HG03025 (cell line): ENCODE data around the gene MTHFD1L.
"Not testable (repeated sequence)": the region's sequence is repeated elsewhere in the genome, so short reads cannot be mapped to it uniquely, and the experiment has no call there.

Experiments used
- ATAC-seq: cut with Tn5 transposase; IDR thresholded peaks from one replicate; pipeline ENCODE4 v1.9.1; 2021; ENCODE audit warnings: mild to moderate bottlenecking, moderate library complexity; ENCODE audit not compliant: unreplicated experiment, low FRiP score

The MTHFD1L gene

DNA sequence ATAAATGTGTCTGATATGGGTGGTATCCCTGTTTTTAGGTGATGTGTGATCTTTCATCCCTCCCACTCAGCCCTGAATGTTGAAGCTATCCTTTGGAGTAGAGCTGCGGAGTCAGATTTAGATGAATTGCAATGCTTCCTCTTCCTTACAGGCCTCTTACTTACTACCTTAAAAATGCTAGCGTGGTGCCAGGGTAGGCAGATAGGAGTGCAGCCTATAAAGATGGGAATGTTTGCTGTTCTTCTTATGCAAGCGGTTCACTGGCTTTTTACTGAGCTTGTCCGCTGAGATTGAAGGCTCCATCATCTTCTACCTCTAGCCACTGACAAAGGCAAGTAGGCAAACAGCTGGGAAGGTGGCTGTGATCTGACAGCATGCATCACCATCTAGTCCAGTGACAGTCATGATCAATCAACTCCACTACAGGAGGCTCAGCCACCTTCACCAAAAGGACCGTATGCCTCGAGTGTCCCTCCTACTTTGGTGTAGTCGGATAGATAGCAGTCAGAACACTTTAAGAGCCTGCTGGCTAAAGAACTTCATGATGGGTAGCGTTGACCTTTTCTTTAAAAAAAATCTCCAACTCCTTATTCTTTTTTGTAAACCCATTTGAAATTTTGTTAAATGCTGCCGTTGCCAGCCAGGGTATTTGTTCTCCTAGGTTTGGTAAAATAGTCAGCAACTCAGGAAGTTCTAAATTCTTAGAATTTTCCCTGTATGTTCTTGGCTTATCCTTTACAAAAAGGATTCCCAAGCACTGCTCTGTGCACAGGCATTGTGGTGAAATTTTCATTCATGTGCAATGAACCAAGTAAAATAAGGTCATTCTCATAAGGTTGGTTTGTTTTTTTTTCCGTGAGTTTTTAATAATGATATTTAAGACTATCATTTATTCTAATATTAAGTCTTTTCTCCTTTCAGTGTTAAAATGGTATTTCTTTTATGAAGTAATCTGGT lies 169.6 kb downstream of the MTHFD1L start:
- no peak for ATAC-seq

DNA sequence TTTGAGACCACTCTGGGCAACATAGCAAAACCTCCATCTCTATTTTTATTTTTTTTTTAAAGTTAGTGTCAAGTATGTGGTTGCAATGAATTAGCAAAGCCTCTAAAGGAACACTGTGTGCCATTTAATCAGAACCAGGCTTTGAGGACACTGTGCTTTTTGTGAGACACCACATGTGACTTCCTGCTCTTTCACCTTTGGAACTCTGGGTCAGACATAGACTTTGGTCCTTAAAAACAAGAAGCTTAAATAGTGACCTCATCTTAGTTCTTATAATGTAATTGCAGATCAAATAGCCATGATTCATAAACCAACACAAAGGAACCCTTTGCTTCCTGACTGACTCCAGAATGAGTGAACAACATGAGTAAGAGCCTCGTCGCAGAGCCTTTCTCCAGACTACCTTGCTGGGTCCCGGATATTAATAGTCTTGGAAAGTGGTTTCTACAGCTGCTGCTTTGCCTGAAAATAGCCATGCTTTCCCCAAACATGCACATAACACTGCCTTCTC lies 170.8 kb downstream of the MTHFD1L start:
- not testable (repeated sequence) for ATAC-seq

DNA sequence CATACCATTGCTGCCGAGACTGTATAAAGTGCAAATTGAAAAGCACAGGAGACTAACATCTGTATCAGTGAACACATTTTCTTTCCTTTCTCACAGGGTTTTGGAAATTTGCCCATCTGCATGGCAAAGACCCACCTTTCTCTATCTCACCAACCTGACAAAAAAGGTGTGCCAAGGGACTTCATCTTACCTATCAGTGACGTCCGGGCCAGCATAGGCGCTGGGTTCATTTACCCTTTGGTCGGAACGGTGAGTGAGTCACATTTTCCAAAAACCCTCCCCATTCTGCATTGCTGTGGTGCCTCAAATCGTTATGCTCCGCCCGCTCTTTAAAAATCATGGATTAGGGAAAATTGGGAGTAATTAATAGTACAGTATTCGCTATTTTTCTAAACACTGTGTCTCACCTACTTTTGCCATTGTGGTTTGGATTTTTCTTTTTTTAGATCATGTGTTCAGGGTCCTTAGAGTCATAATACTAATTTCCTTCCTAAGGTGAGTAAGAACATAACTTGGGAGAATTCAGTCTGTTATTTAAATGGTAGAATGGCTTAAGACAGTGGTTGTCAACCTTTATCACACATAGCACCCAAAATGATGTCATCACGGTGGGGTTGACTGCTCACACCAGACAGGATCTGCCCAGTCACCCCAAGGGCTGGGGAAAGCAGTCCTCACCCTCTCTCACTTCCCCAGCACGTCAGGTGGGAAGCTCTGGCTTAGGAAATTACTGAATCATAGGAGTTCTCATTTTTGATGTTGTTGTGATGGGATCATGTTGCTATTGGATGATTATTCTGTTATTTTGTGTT lies 171.6 kb downstream of the MTHFD1L start:
- ATAC-seq, result no peak

DNA sequence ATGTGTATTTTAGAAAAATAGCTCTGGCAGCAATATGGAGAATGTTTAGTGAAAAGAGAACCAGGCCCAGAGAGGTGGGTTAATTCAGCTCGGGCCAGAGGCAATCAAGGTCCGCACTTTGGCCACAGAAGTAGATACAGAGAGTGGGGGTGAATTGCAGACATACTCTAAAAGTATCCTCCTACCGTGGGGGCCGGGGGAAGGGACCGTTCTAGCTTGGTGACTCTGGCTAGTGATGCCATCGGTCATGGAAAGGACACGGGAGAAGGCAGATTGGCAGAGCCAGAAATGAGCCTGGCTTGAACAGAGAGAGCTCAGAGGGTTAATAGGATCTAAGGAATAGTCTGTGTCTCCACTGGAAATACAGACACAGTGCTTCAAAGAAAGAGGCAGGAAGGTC lies 173.1 kb downstream of the MTHFD1L start:
- no peak for ATAC-seq

DNA sequence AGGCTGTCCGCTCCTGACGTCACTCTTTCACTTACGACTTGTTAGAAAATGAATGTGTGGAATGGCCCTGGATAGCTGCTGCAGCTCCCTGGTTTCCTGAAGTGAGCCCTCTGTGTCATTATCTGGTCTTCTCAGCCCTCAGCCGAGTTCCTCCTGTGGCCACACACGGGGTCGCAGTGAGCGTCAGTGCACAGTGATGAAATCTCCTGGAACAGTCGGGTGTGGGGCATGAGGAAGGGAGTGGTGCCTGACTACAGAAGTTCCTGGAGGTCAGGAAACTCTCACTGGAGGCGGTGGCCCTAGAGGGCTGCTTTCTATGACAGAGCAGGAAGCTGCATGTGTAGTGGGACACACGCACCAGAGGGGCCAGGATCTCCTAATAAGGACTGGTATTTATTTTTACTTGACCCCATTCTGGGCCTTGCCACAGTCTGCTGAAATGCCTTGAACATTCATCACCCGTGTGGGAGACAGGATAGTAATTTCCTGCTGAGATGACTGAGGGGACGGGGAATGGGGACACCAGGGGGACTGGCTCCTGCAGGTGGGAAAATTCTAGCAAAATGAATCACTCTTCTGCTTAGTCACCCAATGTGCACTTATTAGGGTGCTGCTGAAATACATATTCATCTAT lies 175.5 kb downstream of the MTHFD1L start:
- not testable (repeated sequence) for ATAC-seq

DNA sequence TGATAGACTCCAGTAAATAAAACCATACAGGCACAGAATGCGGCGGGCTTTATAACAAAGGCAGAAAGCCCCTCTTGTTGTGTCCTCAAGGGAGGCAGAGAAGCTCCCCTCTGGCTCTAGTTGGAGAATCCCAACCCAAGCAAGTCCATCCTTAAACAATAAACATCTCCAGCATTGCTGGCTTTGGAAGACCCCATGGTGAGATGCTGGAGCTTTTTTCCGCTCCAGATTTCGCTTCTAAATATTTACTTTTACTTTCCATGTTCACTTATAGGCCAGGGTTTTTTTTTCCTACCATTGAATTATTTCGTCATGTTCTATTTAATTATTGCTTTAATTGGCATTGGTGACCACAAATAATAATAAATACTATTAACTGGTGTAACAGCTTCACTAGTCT lies 176.2 kb downstream of the MTHFD1L start:
- ATAC-seq, result no peak

DNA sequence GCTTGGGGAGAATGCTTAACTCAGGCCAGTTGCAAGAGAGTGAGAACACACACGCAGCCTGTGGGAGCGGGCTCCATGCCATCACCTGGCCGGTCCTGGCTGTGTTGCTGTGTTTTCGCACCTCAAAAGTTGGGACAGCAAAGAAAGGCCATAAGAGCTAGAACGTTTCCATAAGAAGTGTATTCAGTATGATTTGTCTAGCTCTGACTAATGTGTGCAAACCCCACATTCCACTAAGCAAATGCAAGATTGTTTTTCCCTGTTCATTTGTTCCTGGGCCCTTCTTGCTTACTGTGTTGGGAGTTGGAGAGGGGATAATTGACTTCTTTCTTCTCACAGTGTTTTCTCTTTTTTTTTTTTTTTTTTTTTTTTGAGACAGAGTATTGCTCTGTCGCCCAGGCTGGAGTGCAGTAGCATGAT lies 177.4 kb downstream of the MTHFD1L start:
- ATAC-seq, result not testable (repeated sequence)

DNA sequence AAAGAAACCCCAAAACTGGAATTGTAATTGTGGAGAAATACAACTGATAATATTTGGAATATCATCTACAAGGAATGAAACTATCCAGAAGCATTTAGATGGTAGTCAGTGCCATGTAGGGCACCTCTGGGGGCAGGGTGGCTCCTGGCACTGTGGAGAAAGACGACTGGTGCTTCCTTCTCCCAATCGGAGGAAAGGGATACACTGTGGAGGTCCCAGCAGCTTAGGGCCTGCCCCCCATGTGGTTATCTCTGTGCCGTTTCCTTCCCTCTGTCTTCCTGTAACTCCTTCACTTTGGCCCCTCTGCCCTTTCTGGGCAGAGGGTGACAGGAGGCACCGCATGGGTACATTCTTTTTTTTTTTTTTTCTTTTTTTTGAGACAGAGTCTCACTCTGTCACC lies 178.4 kb downstream of the MTHFD1L start:
- ATAC-seq, result no peak

DNA sequence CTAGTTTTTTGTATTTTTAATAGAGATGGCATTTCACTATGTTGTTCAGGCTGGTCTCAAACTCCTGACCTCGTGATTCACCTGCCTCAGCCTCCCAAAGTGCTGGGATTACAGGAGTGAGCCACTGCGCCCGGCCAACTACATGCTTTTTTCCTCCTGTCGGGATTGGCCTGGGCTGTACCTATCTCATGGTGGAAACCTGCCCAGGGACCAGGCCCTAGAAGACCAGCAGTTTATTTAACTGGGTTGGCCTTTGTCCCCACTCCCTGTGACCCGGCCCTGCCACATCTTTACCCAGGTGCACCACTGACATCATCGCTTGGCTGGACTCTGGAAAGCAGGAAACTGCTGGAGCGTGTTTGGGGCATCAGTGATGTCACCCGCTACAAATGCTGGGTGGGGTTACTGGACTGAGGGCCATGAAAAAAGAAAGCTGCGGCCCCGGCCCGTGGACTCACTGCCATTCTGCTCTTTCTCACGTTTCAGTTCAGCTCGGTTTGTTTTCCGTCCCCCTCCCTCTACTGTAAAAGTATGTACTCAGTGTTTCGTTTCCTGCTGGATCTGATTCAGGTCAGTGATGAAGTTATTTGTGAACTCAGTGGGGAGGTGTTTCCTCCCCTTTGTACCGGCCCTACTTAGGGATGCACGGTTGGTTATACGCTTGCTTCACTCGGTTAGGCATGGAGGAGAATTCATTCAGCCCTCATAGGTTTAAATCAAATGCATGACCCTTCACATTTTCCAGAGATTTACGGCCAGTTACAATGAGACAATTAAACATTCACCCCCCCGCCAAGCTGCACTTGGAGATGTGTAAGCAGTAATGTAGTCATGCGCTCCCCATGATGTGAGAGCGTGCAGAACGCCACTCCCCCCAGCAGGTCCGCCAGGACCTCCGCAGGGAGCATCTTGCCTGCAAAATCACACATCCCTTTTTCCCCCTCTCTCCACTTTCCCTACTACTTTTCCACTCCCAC lies 179.3 kb downstream of the MTHFD1L start:
- ATAC-seq, result no peak

DNA sequence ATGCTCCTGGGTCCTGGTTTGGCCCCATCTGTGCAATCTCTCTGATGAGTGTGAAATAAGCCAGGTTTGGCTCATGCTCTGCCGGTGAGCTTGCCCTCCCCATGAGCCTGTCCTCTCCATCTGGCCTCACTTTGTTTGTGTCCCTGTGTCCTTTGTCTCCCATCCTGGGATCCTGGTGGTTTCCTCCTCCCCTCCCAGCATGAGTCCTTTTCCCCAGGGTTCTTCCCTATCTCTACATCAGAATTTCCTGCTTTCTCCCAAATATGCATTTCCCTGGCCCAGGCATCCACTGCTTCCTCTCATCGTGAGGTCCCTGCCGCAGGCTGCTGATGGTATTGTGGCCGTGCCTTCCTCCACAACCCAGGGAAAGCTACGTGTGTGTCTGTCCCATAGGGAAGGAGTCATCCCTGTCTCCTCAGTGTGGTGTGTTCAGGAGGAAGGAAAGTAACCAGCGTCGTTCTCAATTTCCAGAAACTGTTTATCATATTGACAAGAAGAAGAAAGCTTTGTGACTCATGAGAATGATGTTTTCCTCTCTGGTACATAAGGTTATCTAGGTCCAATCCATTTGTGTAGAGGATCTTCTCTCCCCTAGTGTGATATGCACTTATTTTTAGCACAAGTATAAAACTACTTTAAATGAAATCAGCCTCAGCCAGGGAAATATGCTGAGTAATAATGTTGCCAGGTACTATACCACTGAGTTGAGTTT lies 180.2 kb downstream of the MTHFD1L start:
- not testable (repeated sequence) for ATAC-seq

DNA sequence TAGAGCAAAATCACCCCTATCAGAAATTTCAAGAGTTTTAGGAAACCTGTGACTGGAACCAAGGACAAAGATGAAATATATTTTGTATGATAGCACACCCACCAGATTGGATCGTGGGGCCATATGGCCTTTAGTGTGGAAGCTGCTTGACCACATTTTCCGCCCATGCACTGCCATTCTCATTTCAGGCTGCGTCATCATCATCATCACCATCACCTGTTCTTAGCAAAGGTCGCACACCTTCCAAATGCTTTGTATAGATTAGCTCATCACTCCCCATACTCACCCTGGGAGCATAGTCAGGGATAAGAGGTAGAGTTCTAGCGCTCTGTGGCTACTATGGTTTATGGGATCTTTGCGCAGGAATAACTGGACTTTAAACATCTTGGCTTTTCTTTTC lies 185.7 kb downstream of the MTHFD1L start:
- no peak for ATAC-seq

DNA sequence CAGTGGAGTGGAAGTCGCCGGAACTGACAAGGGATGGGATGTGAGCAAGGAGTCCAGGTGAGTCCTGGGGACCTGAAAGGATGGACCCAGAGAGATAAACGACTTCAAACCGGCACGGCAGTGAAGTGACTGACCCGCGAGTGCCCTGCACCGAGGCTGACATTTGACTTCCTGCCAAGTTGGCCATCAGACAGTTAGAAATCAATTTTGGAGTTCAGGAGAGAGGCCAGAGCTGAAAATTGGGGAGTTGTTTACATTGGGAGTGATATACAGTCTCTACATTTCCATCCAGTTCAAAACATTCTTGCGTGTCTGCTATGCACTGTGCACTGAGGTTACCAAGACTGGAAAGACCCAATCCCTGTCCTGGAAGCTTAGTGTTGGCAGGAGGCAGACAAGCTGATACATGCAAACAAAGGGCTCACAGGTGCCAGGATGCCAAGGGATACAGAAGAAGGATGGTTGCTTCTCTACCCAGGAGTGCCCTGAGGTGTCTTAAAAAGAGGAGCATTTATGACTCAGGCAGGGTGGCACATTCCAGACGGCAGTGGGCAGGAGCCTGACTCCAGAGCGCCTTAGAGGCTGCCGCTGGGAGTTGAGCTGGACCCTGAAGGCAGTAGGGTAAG lies 186.6 kb downstream of the MTHFD1L start:
- ATAC-seq, result no peak

DNA sequence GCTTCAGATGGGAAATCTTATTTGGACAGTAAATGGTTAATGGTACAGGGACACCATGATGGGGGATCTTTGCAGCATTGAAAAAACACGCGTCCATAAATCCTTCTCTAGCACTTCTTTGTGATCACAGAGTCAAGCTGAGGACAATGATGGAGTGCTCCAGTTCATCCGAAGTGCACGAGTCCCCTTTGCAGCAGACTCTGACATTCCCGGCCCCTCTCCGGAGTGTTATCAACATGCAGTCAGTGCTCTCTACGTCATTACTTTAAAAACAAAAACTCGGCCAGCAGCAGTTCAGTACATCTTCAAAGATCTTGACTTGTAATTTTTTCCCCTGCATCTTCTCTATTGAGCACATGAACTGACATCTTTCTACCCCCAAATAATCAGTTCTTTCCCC lies 188.8 kb downstream of the MTHFD1L start:
- no peak for ATAC-seq

DNA sequence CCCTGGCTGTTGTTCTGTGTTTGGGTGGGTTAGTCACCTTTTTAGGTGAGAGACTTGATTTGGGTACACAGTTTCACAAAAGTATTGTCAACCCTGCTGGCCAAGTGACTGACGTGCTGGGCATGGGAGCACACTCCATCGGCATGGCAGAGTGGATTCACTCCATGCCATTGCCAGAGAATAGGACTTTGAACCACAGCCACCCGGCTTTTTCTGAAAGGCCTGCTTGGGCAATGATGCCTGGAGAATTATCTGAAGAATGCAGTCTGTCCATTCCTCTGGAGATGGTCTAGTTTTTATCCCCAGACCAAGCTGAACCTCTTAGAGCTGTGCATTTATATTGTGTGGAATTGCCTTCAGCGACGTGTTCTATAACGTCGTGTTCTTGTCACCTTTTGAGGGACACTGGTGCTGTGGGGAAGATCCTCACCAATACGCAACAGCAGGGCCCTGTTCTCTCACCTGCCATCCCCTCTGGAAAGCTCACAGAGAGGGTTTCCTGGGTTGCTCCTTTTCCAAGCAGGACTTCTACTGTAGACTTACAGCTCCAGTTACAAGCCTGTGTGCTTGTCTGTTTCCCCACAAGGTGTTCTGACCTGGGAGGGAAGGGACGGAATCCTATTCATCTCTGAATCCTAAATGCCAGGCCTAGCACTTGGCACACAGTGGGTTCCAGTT lies 190.9 kb downstream of the MTHFD1L start:
- ATAC-seq, result no peak

DNA sequence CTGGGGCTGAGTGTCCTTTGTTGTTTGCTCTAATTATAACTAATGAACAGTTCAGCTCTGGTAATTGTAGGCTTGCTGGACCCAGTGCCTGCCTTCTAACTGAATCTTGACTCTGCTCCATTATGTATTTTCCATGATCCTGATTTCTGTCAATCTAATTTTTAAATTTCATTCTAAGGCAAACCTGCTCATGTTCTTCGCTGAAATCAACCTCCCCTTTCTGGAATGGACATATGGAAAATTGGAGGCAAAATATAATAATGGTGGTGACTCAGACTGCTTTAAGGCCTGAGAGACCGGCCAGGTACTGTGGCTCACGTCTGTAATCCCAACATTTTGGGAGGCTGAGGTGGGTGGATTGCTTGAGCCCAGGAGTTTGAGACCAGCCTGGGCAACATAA lies 191.6 kb downstream of the MTHFD1L start:
- ATAC-seq, result no peak

DNA sequence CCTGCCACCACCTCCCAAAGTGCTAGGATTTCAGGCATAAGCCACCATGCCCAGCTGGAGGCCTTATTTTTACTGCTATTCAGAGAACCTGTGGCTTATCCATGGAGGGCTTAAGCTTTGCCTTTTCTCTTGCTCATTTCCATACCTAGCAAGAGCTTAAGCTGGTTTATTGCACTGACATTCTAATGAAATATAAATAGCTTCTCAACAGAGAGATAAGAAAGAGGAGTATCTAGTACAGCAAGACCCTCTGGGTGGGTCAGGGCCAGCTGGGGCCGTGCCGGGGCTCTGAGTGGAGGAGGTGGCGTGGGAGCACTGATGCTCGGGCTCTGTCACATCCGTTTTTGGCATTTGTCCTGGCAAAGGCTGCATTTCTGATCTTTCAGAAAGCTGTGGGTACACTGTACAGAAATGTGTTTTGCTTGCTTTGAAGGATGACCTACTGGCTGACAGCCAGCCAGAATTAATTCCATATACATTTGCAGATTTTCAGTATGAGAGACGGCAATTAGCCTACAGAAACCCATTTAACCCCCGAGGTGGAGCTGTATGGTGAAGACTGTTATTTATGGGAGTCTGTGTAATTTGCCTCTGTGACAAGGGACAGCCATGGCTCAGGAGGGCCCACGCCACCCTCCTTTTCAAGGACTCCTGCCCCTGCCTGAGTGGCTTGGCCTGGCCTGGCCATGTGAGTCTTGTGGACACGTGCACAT lies 192.7 kb downstream of the MTHFD1L start:
- no peak for ATAC-seq

DNA sequence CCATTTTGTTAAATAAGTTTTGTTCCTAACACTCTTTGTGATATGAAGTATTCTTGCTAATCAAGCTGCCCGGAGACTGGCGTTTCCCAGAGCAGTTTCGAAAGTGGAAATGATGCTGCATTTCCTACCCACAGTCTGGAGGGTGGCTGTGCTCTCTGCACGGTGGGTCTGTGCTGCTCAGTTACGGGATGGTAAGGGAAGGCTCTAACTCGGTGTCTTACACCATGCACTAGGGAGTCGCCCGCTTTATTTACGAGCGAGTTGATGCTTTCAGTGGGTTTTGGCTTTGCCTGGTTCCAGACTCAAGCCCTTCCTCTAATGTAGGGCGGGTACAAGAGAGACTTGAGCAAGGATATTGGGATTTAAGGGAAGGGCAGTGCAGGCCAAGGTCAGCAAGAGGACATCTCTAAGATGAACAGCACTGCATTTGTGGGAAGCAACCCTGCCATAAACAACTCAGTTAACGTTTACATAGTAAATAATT lies 194.2 kb downstream of the MTHFD1L start:
- no peak for ATAC-seq
